Measurements from ENCODE around the gene TFRC. TPM values are rescaled to one million over a fixed set of nuclear protein-coding genes. Genes with fewer than 3 reads are reported as not detected.
"Not testable (repeated sequence)": the region's sequence is repeated elsewhere in the genome, so short reads cannot be mapped to it uniquely, and the experiment has no call there.

TFRC gene
- polyA plus RNA-seq, 4 donors, result 36.9 to 57.4 (median 41.1) TPM

- no peak for DNase-seq (ENCODE audit: low read depth in 4 of 4, low spot score in 3 of 4)
Measured at GRCh38 chr3:196008929-196009328, 73.0 kb downstream of the TFRC start.

DNA sequence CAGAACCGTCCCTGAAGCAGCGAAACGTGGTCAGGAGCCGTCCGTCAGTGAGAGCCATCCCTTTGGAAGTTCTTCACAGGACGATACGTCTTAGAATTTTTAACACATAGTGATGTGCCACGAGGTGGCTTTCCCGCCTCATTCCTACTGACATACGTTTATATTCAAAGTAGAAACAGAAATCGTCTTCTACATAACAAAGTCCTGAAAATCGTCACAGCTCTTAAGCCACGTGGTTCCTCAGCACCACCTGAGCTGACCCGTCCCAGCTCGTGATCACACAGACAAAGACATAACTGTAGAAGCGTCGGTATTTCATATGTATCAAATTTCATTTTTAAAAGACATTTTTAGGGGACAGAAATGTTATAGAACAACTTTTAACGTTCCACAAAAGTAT, 73.5 kb downstream of the TFRC start:
- no peak for DNase-seq (ENCODE audit: low read depth in 4 of 4, low spot score in 3 of 4)

GRCh38 chr3:196007744-196008335, 74.0 kb downstream of the TFRC start:
- DNase-seq (ENCODE audit: low read depth in 4 of 4, low spot score in 3 of 4), result no peak

DNA sequence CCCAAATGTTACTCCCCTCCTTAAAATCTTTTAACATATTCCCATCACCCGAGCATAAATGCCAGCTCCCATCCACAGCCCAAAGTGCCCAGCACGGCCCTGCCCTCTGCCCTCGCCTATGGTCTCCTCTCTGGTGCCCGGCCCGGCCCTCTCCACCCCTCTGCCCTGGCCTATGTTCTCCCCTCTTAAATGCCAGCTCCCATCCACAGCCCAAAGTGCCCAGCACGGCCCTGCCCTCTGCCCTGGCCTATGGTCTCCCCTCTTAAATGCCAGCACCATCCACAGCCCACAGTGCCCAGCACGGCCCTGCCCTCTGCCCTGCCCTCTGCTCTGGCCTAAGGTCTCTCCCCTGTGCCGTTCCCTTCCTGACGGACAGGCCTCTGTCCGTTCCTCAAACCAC, 76.6 kb downstream of the TFRC start:
- DNase-seq (ENCODE audit: low read depth in 4 of 4, low spot score in 3 of 4), result not testable (repeated sequence)

DNA sequence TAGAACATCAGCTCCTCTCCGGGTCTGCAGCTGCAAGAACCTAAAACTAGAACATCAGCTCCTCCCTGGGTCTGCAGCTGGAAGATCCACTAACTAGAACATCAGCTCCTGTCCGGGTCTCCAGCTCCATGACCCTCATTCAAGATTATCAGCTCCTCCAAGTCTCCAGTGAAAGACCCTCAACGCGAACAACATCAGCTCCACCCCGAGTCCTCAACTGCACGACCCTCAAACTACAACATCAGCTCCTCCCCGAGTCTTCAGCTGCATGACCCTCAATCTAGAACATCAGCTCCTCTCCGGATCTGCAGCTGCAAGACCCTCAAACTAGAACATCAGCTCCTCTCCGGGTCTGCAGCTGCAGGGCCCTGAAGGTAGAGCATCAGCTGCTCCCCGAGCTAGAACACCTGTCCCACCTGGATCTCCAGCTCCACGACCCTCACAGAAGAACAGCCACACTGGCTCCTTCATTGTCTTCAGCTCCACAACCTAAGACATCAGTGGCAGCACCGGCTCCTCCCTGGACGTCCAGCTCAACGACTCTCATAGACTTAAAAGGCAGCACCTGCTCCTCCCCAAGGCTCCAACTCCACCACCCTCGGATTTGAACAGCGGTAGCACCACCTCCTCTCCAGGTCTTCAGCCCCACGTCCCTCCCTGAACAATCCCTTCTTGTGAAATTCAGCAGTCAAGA, 77.4 kb downstream of the TFRC start:
- not testable (repeated sequence) for DNase-seq (ENCODE audit: low read depth in 4 of 4, low spot score in 3 of 4)

- DNase-seq (ENCODE audit: low read depth in 4 of 4, low spot score in 3 of 4), result no peak
Measured at GRCh38 chr3:196003611-196004010, 78.3 kb downstream of the TFRC start.

DNA sequence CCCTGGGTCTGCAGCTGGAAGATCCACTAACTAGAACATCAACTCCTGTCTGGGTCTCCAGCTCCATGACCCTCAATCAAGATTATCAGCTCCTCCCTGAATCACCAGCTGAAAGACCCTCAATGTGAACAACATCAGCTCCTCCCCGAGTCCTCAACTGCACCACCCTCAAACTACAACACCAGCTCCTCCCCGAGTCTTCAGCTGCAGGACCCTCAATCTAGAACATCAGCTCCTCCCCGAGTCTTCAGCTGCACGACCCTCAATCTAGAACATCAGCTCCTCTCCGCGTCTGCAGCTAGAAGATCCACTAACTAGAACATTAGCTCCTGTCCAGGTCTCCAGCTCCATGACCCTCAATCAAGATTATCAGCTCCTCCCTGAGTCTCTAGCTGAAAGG, 79.2 kb downstream of the TFRC start:
- not testable (repeated sequence) for DNase-seq (ENCODE audit: low read depth in 4 of 4, low spot score in 3 of 4)

DNA sequence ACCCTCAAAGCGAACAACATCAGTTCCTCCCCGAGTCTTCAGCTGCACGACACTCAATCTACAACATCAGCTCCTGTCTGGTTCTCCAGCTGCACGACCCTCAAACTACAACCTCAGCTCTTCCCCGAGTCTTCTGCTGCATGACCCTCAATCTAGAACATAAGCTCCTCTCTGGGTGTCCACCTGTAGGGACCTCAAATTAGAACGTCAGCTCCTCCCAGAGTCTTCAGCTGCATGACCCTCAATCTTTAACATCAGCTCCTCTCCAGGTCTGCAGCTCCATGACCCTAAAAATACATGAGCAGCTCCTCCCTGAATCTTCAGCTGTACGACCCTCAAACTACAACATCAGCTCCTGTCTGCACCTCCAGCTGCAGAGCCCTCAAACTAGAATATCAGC, 80.7 kb downstream of the TFRC start:
- DNase-seq (ENCODE audit: low read depth in 4 of 4, low spot score in 3 of 4), result not testable (repeated sequence)

GRCh38 chr3:196000360-196000950, 81.4 kb downstream of the TFRC start:
- not testable (repeated sequence) for DNase-seq (ENCODE audit: low read depth in 4 of 4, low spot score in 3 of 4)

GRCh38 chr3:195999896-196000295, 82.0 kb downstream of the TFRC start:
- DNase-seq (ENCODE audit: low read depth in 4 of 4, low spot score in 3 of 4), result peak in 1 of 4 donors; percentile 27

Other genes starting within 250 kb of the TFRC start
- gene TNK2, start 173.5 kb downstream of the TFRC start, polyA plus RNA-seq (ENCODE audit: insufficient read length in 4 of 4), result 10 to 100 TPM; 24.0 to 32.3 (median 27.5) TPM
- gene ZDHHC19, start 129.3 kb upstream of the TFRC start, polyA plus RNA-seq (ENCODE audit: insufficient read length in 4 of 4), result under 1 TPM in 2 of 4 donors, not detected in 2; 0.16 to 0.30 TPM
- gene SLC51A, start 134.4 kb upstream of the TFRC start, polyA plus RNA-seq (ENCODE audit: insufficient read length in 4 of 4), result 10 to 100 TPM; 11.3 to 12.6 (median 12.1) TPM
- 10 to 100 TPM; 36.4 to 44.6 (median 38.3) TPM for gene PCYT1A, start 205.6 kb upstream of the TFRC start, polyA plus RNA-seq (ENCODE audit: insufficient read length in 4 of 4)
- 10 to 100 TPM; 30.7 to 35.9 (median 33.5) TPM for gene DYNLT2B, start 236.2 kb upstream of the TFRC start, polyA plus RNA-seq (ENCODE audit: insufficient read length in 4 of 4)